Measurements from ENCODE around the gene TUBB2A.

TUBB2A gene

GRCh38 chr6:3122823-3123182, 34.5 kb downstream of the TUBB2A start:
- ChIA-PET POLR2A (no interaction called here), CTCF (interaction anchor here (1.0 to 5.8 kb wide), 3 partner anchors 15 to 128 kb away, joined by 4 to 89 read pairs (median 5); no protein-coding TSS in a partner anchor)
- TF ChIP-seq CTCF (IDR thresholded peaks at IDR 0.05; ENCODE audit: insufficient read depth, low read length, missing control alignments) = no peak
- no peak for DNase-seq (ENCODE audit: low read depth, low spot score)
- no peak overlapping the region for H3K4me3 ChIP-seq (ENCODE audit: low read depth, low read length)

- DNase-seq (ENCODE audit: low read depth, low spot score) = no peak
- no peak overlapping the region for H3K4me3 ChIP-seq (ENCODE audit: low read depth, low read length)
- CTCF ChIA-PET = interaction anchor here (1.3 to 5.8 kb wide), 4 partner anchors 8 to 137 kb away, joined by 3 to 89 read pairs (median 6); no protein-coding TSS in a partner anchor
- POLR2A ChIA-PET = no interaction called here
- no peak for TF ChIP-seq CTCF (IDR thresholded peaks at IDR 0.05; ENCODE audit: insufficient read depth, low read length, missing control alignments)
Measured at GRCh38 chr6:3120765-3121089, 36.6 kb downstream of the TUBB2A start.

- DNase-seq (ENCODE audit: low read depth, low spot score) = no peak
- TF ChIP-seq CTCF (IDR thresholded peaks at IDR 0.05; ENCODE audit: insufficient read depth, low read length, missing control alignments) = no peak
- H3K4me3 ChIP-seq (ENCODE audit: low read depth, low read length) = peak overlapping the region; percentile 96
- ChIA-PET POLR2A (no interaction called here), CTCF (interaction anchor here (1.4 to 5.8 kb wide), 4 partner anchors 9 to 132 kb away, joined by 3 to 89 read pairs (median 6); no protein-coding TSS in a partner anchor)
Measured at GRCh38 chr6:3119040-3119723, 38.2 kb downstream of the TUBB2A start.

- peak within 1 kb of the TSS; percentile 96 for H3K4me3 ChIP-seq (ENCODE audit: low read depth, low read length)
- CTCF ChIA-PET = interaction anchor here (1.4 to 5.8 kb wide), 3 partner anchors 10 to 133 kb away, joined by 3 to 89 read pairs (median 9); no protein-coding TSS in a partner anchor
- peak; percentile 41 for DNase-seq (ENCODE audit: low read depth, low spot score)
- no peak for TF ChIP-seq CTCF (IDR thresholded peaks at IDR 0.05; ENCODE audit: insufficient read depth, low read length, missing control alignments)
- POLR2A ChIA-PET = no interaction called here
Measured at GRCh38 chr6:3118353-3119039, 38.8 kb downstream of the TUBB2A start, which contains the start of gene BPHL. TSS of gene BPHL (plus strand) at chr6:3118711. CDS start at chr6:3118741, 30 bp downstream.

GRCh38 chr6:3117912-3118352, 39.4 kb downstream of the TUBB2A start:
- POLR2A ChIA-PET = no interaction called here
- no peak for DNase-seq (ENCODE audit: low read depth, low spot score)
- CTCF ChIA-PET = interaction anchor here (1.0 to 5.8 kb wide), 6 partner anchors 9 to 133 kb away, joined by 3 to 89 read pairs (median 6); no protein-coding TSS in a partner anchor
- TF ChIP-seq CTCF (IDR thresholded peaks at IDR 0.05; ENCODE audit: insufficient read depth, low read length, missing control alignments) = no peak
- H3K4me3 ChIP-seq (ENCODE audit: low read depth, low read length) = peak overlapping the region; percentile 96

- DNase-seq (ENCODE audit: low read depth, low spot score) = no peak
- no peak overlapping the region for H3K4me3 ChIP-seq (ENCODE audit: low read depth, low read length)
- ChIA-PET CTCF (interaction anchor here (1.2 kb wide), 1 partner anchor 10 kb away, joined by 3 read pairs; no protein-coding TSS in a partner anchor), POLR2A (no interaction called here)
- no peak for TF ChIP-seq CTCF (IDR thresholded peaks at IDR 0.05; ENCODE audit: insufficient read depth, low read length, missing control alignments)
Measured at GRCh38 chr6:3114377-3114776, 43.0 kb downstream of the TUBB2A start.

All from AG04449 (cell line).